ENCODE data around the gene WIF1. TPM values are rescaled to one million over a fixed set of nuclear protein-coding genes. Genes with fewer than 3 reads are reported as not detected.

Gene WIF1
- total and polyA plus RNA-seq, 11 donors, result 0.08 TPM; not detected in 10

- Histone ChIP-seq H3K4me3 (peak overlapping the region in 1 of 12 donors; percentile 32), H3K27ac (peak overlapping the region in 1 of 12 donors; percentile 86), H3K4me1 (peaks cover 0 to 15% (median 0%) of the 10 kb centered on the region in 12 donors), H3K27me3 (peaks cover 0 to 13% (median 0%) of the 10 kb centered on the region in 9 donors), H3K36me3 (no peaks in the 10 kb centered on the region), H3K9me3 (no peaks in the 10 kb centered on the region)
- DNase-seq (no peak), ATAC-seq (no peak)
- TF ChIP-seq, protein P1, sequence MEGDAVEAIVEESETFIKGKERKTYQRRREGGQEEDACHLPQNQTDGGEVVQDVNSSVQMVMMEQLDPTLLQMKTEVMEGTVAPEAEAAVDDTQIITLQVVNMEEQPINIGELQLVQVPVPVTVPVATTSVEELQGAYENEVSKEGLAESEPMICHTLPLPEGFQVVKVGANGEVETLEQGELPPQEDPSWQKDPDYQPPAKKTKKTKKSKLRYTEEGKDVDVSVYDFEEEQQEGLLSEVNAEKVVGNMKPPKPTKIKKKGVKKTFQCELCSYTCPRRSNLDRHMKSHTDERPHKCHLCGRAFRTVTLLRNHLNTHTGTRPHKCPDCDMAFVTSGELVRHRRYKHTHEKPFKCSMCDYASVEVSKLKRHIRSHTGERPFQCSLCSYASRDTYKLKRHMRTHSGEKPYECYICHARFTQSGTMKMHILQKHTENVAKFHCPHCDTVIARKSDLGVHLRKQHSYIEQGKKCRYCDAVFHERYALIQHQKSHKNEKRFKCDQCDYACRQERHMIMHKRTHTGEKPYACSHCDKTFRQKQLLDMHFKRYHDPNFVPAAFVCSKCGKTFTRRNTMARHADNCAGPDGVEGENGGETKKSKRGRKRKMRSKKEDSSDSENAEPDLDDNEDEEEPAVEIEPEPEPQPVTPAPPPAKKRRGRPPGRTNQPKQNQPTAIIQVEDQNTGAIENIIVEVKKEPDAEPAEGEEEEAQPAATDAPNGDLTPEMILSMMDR (IDR thresholded peaks at IDR 0.05), result no peak
- no peak for TF ChIP-seq POLR2A (IDR thresholded peaks at IDR 0.05)
- 87 to 91% (median 90%) methylated on average over 4 of the region's 4 CpGs for WGBS, 4 donors
- intact Hi-C loops (cut with DNase I), result no loop called here
Measured at GRCh38 chr12:65157091-65157490, 36.0 kb upstream of the WIF1 start.

DNA sequence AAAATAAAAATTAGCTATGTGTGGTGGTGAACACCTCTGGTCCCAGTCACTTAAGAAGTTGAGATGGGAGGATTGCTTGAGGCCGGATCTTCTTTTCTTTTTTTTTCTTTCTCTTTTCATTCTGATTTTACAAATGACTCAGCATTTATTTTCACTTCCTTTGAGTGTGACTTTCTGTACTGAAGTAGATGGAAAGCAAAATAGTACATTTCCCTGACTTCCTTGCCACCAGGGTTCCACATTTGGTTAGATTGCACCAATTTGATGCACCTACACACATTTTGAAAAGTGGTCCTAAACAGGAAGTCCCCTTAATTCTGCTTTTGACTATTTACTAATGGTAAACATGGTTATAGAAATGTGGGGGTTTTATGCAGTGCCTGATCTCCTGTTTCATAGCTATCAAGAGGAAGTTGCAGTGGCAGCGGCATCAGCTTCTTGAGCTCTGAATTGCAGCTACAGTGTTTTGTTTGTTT is 35.3 kb upstream of the WIF1 start:
- ATAC-seq, result no peak
- peak overlapping the region in 1 of 12 donors; percentile 32 for H3K4me3 ChIP-seq
- intact Hi-C loops (cut with DNase I), result no loop called here
- TF ChIP-seq, protein P1 (IDR thresholded peaks at IDR 0.05), result no peak
- no peak for TF ChIP-seq POLR2A (IDR thresholded peaks at IDR 0.05)
- no peaks in the 10 kb centered on the region for H3K9me3 ChIP-seq
- H3K27ac ChIP-seq, result peak overlapping the region in 1 of 12 donors; percentile 86
- peaks cover 0 to 15% (median 0%) of the 10 kb centered on the region in 12 donors for H3K4me1 ChIP-seq
- H3K27me3 ChIP-seq, result peaks cover 0 to 8% (median 0%) of the 10 kb centered on the region in 9 donors
- 62 to 76% (median 70%) methylated on average over 2 of the region's 2 CpGs for WGBS, 4 donors
- H3K36me3 ChIP-seq, result no peaks in the 10 kb centered on the region
- DNase-seq, result no peak

GRCh38 chr12:65155784-65156183 is 34.7 kb upstream of the WIF1 start:
- Histone ChIP-seq H3K9me3 (no peaks in the 10 kb centered on the region), H3K27me3 (peaks cover 0 to 10% (median 0%) of the 10 kb centered on the region in 9 donors), H3K4me3 (no peak overlapping the region), H3K27ac (peak overlapping the region in 1 of 12 donors; percentile 86), H3K4me1 (peaks cover 0 to 15% (median 0%) of the 10 kb centered on the region in 12 donors), H3K36me3 (no peaks in the 10 kb centered on the region)
- 45 to 60% (median 55%) methylated on average over 3 of the region's 3 CpGs for WGBS, 4 donors
- TF ChIP-seq, protein P1 (IDR thresholded peaks at IDR 0.05), result no peak
- no peak for ATAC-seq
- intact Hi-C loops (cut with DNase I), result no loop called here
- DNase-seq, result no peak

DNA sequence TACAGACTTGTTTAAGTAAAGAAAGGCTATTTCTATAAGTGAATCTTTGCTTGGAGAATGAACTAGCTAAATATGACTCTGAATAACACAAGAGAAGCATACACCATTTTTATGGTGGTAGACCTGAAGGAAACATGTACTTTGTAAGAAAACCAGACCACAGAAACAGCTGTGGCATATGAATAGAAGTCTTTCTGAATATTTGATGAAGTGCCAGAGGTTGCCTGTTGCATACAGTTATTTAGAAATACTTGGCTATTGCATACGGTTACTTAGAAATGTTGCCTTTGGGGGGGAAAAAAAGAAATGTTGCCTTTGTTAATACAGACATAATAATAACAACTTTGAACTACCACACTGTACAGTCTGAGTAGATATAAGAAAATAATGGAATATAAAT is 31.5 kb upstream of the WIF1 start:
- no peak for ATAC-seq
- H3K36me3 ChIP-seq, result no peaks in the 10 kb centered on the region
- TF ChIP-seq, protein P1 (IDR thresholded peaks at IDR 0.05), result no peak
- TF ChIP-seq POLR2A (IDR thresholded peaks at IDR 0.05), result no peak
- H3K4me3 ChIP-seq, result no peak overlapping the region
- 47 to 66% (median 56%) methylated on average over 1 of the region's 1 CpG for WGBS, 4 donors
- H3K27ac ChIP-seq, result no peak overlapping the region
- intact Hi-C loops (cut with DNase I), result no loop called here
- H3K9me3 ChIP-seq, result no peaks in the 10 kb centered on the region
- H3K4me1 ChIP-seq, result peaks cover 0 to 15% (median 0%) of the 10 kb centered on the region in 12 donors
- H3K27me3 ChIP-seq, result peaks cover 0 to 5% (median 0%) of the 10 kb centered on the region in 9 donors
- no peak for DNase-seq
